Endodermal cell (in vitro differentiated cells): ENCODE measurements around the gene ECI2. TPM values are rescaled to one million over a fixed set of nuclear protein-coding genes. Genes with fewer than 3 reads are reported as not detected.

ENCODE experiments used
- DNase-seq: peaks from one replicate; pipeline ENCODE4 v3.0.0-alpha.2; 2017
- H3K27ac ChIP-seq: 2 replicates; pipeline ENCODE4 v1.5.1; 2013; ENCODE audit warnings: mild to moderate bottlenecking, low read depth, low read length, moderate library complexity
- H3K27me3 ChIP-seq: 2 replicates; pipeline ENCODE4 v1.6.1; 2013; ENCODE audit warnings: mild to moderate bottlenecking, low read length, moderate library complexity; ENCODE audit not compliant: insufficient read depth, control insufficient read depth, poor library complexity, severe bottlenecking
- H3K36me3 ChIP-seq: 2 replicates; pipeline ENCODE4 v1.7.0; 2013; ENCODE audit warnings: mild to moderate bottlenecking, low read length, moderate library complexity; ENCODE audit not compliant: control insufficient read depth, insufficient read depth
- H3K4me1 ChIP-seq: one replicate; pipeline ENCODE4 v1.7.0; 2013; ENCODE audit warnings: low read length; ENCODE audit not compliant: control insufficient read depth, insufficient read depth
- H3K4me3 ChIP-seq: 2 replicates; pipeline ENCODE4 v1.5.1; 2013; ENCODE audit warnings: mild to moderate bottlenecking, low read length, moderate library complexity
- H3K9ac ChIP-seq: 2 replicates; pipeline ENCODE4 v1.6.1; 2013; ENCODE audit warnings: mild to moderate bottlenecking, low read length, moderate library complexity; ENCODE audit not compliant: poor library complexity, severe bottlenecking; ENCODE audit errors: extremely low read depth
- H3K9me3 ChIP-seq: 2 replicates; pipeline ENCODE4 v1.6.1; 2013; ENCODE audit warnings: mild to moderate bottlenecking, low read length, moderate library complexity; ENCODE audit not compliant: control insufficient read depth
- H3K27ac Mint-ChIP-seq: 2 replicates; pipeline ENCODE4 v1.8.0; 2020; ENCODE audit warnings: mixed read lengths
- H3K27me3 Mint-ChIP-seq: 2 replicates; pipeline ENCODE4 v1.8.0; 2021; ENCODE audit warnings: mild to moderate bottlenecking, mixed read lengths; ENCODE audit not compliant: insufficient read depth
- H3K36me3 Mint-ChIP-seq: 2 replicates; pipeline ENCODE4 v1.8.0; 2020; ENCODE audit warnings: low read depth, mixed read lengths
- H3K4me1 Mint-ChIP-seq: 2 replicates; pipeline ENCODE4 v1.8.0; 2020; ENCODE audit warnings: mixed read lengths
- H3K4me3 Mint-ChIP-seq: 2 replicates; pipeline ENCODE4 v1.8.0; 2020; ENCODE audit warnings: mild to moderate bottlenecking, moderate library complexity, mixed read lengths
- H3K9me3 Mint-ChIP-seq: 2 replicates; pipeline ENCODE4 v1.8.0; 2020; ENCODE audit warnings: mild to moderate bottlenecking, mixed read lengths
- WGBS, 2 experiments: methylation state at CpG; one replicate each; pipeline versions ENCODE4 v1.1.5 to v1.1.7; 2013; ENCODE audit warnings: missing lambda C conversion rate in 2 of 2, mixed read lengths in 1 of 2; ENCODE audit not compliant: insufficient coverage in 1 of 2, insufficient read length in 1 of 2; 5-methylcytosine and 5-hydroxymethylcytosine counted together
- total RNA-seq, 2 donors: library from RNA; stranded (reverse); fragmentation: NEBNext Ultra II Directional in 1 of 2; extraction: Animal tissue kit (Norgen Biotek cat#: 25700) in 1 of 2; gene quantifications; 2 replicates in 1 of 2; 3 replicates in 1 of 2; pipeline ENCODE4 v1.2.1, GENCODE V29; 2021
- TF ChIP-seq, protein P1 (sequence below): fragments of 200-600 bp; sonication (generic); conservative IDR thresholded peaks from 2 replicates; pipeline ENCODE4 v1.5.0; 2021; ENCODE audit warnings: antibody characterized with exemption, mild to moderate bottlenecking

Gene ECI2
- total RNA-seq, 2 donors from 2014 or later, result 40.4 to 58.2 TPM

DNA sequence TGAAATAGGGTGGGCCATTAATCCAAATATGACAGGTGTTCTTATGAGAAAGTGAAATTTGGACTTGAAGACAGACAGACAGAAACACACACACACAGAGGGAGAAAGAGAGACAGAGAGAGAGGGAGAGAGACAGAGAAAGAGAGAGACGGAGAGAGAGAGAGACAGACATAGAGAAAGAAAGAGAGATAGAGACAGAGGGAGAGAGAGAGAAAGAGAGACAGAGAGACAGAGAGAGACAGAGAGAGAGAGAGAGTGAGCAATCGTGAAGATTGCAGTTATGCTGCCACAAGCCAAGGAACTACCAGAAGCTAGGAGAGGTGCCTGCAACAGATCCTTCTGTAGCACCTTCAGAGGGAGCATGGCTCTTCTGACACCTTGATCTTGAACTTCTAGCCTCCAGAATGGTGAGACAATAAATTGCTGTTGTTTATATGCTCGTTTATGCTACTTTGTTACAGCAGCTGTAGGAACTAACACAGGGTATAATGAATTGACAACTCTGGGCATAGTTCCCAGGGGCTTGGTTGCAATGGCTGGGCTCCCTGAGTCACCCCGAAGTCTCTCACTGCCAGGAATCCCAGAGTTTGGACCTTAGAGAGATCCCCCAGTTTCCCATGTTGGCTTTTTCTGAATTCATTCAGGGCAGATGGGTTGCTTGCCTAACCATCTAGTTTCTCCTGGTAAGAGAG is 44.7 kb upstream of the ECI2 start:
- H3K36me3 ChIP-seq, result no peaks in the 10 kb centered on the region
- TF ChIP-seq, protein P1, sequence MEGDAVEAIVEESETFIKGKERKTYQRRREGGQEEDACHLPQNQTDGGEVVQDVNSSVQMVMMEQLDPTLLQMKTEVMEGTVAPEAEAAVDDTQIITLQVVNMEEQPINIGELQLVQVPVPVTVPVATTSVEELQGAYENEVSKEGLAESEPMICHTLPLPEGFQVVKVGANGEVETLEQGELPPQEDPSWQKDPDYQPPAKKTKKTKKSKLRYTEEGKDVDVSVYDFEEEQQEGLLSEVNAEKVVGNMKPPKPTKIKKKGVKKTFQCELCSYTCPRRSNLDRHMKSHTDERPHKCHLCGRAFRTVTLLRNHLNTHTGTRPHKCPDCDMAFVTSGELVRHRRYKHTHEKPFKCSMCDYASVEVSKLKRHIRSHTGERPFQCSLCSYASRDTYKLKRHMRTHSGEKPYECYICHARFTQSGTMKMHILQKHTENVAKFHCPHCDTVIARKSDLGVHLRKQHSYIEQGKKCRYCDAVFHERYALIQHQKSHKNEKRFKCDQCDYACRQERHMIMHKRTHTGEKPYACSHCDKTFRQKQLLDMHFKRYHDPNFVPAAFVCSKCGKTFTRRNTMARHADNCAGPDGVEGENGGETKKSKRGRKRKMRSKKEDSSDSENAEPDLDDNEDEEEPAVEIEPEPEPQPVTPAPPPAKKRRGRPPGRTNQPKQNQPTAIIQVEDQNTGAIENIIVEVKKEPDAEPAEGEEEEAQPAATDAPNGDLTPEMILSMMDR, result no peak
- H3K27me3 ChIP-seq, result no peaks in the 10 kb centered on the region
- no peak overlapping the region for H3K4me3 ChIP-seq
- Mint-ChIP-seq H3K36me3 (no peaks in the 10 kb centered on the region), H3K4me1 (peaks cover under 1% of the 10 kb centered on the region), H3K27me3 (no peaks in the 10 kb centered on the region), H3K4me3 (no peak overlapping the region), H3K9me3 (peaks cover under 1% of the 10 kb centered on the region), H3K27ac (no peak overlapping the region)
- no peak overlapping the region for H3K27ac ChIP-seq
- WGBS, 2 experiments, result 86 to 92% methylated on average over 3 to 4 of the region's 4 CpGs
- H3K9ac ChIP-seq, result no peak overlapping the region
- no peaks in the 10 kb centered on the region for H3K4me1 ChIP-seq
- H3K9me3 ChIP-seq, result peaks cover 4% of the 10 kb centered on the region
- DNase-seq, result no peak

DNA sequence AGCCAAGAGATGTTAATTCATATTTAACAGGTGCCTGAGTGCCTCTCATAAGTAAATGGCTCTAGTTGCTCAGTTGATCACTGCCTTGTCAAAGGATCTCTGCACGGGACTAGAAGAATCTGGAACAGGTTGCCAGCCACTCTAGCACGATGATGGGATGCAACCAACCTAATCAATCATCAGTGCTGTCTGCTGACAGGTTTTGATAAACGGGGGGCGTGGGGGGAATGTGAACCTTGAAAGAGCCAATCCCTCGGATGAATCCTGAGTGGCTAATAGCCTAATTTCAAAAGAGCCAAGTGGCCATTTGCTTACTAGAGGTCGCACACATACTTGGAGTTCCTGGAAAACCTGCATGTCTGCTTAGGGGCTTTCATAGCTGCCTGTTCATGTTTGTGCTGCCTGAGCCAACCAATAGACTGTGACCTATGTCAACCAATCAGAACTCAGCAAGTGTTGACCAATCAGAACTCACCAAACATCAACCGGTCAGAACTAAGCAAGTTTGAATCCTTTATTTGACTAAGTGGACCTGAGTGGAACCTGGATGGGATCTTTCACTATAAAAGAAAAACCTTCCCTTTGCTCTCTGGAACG is 43.5 kb upstream of the ECI2 start:
- Histone ChIP-seq H3K36me3 (no peaks in the 10 kb centered on the region), H3K9me3 (no peaks in the 10 kb centered on the region), H3K27me3 (no peaks in the 10 kb centered on the region), H3K27ac (no peak overlapping the region), H3K4me1 (no peaks in the 10 kb centered on the region), H3K9ac (no peak overlapping the region), H3K4me3 (no peak overlapping the region)
- WGBS, 2 experiments, result 91 to 92% methylated on average over 6 to 8 of the region's 8 CpGs
- peaks cover 3% of the 10 kb centered on the region for H3K4me1 Mint-ChIP-seq
- TF ChIP-seq, protein P1, result no peak
- no peaks in the 10 kb centered on the region for H3K36me3 Mint-ChIP-seq
- H3K27ac Mint-ChIP-seq, result no peak overlapping the region
- DNase-seq, result no peak
- H3K9me3 Mint-ChIP-seq, result no peaks in the 10 kb centered on the region
- no peak overlapping the region for H3K4me3 Mint-ChIP-seq
- H3K27me3 Mint-ChIP-seq, result no peaks in the 10 kb centered on the region

DNA sequence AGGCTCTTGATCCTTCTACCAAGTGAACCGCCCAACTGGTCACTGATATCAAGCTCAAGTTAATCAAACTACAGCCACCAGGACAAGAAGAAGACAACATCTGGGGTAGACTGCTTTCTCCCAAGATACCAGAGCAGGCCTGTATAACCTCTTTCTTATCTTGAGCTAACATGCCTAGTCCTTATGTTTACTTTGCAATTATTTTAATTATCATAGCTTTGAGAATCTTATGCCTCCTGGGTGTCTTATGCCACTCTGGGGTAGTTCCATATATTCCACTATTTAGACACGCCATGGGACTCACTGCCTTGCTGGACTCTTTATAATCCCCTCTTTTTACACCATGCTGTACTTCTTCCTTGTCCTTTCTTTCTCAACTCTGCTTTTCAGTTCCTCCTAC is 41.5 kb upstream of the ECI2 start:
- Histone ChIP-seq H3K4me3 (no peak overlapping the region), H3K9ac (no peak overlapping the region), H3K9me3 (no peaks in the 10 kb centered on the region), H3K4me1 (no peaks in the 10 kb centered on the region), H3K36me3 (no peaks in the 10 kb centered on the region), H3K27ac (no peak overlapping the region), H3K27me3 (no peaks in the 10 kb centered on the region)
- TF ChIP-seq, protein P1, result no peak
- 89 to 92% methylated on average over 2 of the region's 2 CpGs for WGBS, 2 experiments
- no peaks in the 10 kb centered on the region for H3K27me3 Mint-ChIP-seq
- H3K4me1 Mint-ChIP-seq, result peaks cover 21% of the 10 kb centered on the region
- no peaks in the 10 kb centered on the region for H3K9me3 Mint-ChIP-seq
- H3K4me3 Mint-ChIP-seq, result no peak overlapping the region
- DNase-seq, result no peak
- H3K36me3 Mint-ChIP-seq, result no peaks in the 10 kb centered on the region
- H3K27ac Mint-ChIP-seq, result no peak overlapping the region
